IPS DF 6.9 (cell line): ENCODE results near the gene MRPL57.
"Not testable (repeated sequence)": the region's sequence is repeated elsewhere in the genome, so short reads cannot be mapped to it uniquely, and the experiment has no call there.

Experiments used
- DNase-seq: peaks from one replicate; pipeline ENCODE4 v3.0.0-alpha.2; 2013; ENCODE audit warnings: low read depth, low spot score
- H3K27ac ChIP-seq: one replicate; pipeline ENCODE4 v1.5.1; 2013; ENCODE audit warnings: low read length, control low read depth
- H3K27me3 ChIP-seq: 2 replicates; pipeline ENCODE4 v1.6.1; 2013; ENCODE audit warnings: mild to moderate bottlenecking, low read length; ENCODE audit not compliant: control insufficient read depth, insufficient read depth
- H3K36me3 ChIP-seq: 2 replicates; pipeline ENCODE4 v1.6.1; 2013; ENCODE audit warnings: low read length; ENCODE audit not compliant: control insufficient read depth, insufficient read depth
- H3K4me1 ChIP-seq: 2 replicates; pipeline ENCODE4 v1.6.1; 2013; ENCODE audit warnings: low read length; ENCODE audit not compliant: control insufficient read depth, insufficient read depth
- H3K4me3 ChIP-seq: 2 replicates; pipeline ENCODE4 v1.5.1; 2013; ENCODE audit warnings: mild to moderate bottlenecking, low read length
- H3K9me3 ChIP-seq: 2 replicates; pipeline ENCODE4 v1.6.1; 2013; ENCODE audit warnings: low read length, inconsistent platforms; ENCODE audit not compliant: control insufficient read depth, insufficient read depth
- WGBS: extraction: QIAGEN DNeasy Blood & Tissue Kit; methylation state at CpG from one replicate; pipeline ENCODE4 v1.1.7; 2013; ENCODE audit warnings: mixed read lengths, missing lambda C conversion rate; ENCODE audit not compliant: insufficient read length, insufficient coverage; 5-methylcytosine and 5-hydroxymethylcytosine counted together

The MRPL57 gene

DNA sequence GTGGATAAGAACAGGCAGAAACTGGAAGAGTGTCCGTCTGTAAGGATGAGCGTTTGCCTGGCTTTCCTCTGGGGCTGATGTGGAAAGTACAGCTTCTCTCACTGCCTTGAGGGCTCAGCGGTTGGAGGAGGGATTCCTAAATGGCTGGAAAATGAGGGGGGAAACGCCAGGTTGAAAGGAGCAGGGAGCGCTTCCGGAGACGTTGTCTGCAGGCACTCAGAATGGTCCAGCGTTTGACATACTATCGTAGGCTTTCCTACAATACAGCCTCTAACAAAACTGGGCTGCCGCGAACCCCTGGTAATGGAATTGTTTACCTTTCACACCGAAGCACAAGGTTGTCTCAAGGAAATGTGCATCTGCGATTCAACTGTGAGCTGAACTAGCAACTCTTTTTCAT, 39.9 kb downstream of the MRPL57 start:
- Histone ChIP-seq H3K9me3 (no peaks in the 10 kb centered on the region), H3K36me3 (no peaks in the 10 kb centered on the region), H3K27me3 (no peaks in the 10 kb centered on the region), H3K27ac (no peak overlapping the region), H3K4me3 (no peak overlapping the region), H3K4me1 (no peaks in the 10 kb centered on the region)
- no CpG with 5 or more reads among the region's 13 CpGs for WGBS
- no peak for DNase-seq

DNA sequence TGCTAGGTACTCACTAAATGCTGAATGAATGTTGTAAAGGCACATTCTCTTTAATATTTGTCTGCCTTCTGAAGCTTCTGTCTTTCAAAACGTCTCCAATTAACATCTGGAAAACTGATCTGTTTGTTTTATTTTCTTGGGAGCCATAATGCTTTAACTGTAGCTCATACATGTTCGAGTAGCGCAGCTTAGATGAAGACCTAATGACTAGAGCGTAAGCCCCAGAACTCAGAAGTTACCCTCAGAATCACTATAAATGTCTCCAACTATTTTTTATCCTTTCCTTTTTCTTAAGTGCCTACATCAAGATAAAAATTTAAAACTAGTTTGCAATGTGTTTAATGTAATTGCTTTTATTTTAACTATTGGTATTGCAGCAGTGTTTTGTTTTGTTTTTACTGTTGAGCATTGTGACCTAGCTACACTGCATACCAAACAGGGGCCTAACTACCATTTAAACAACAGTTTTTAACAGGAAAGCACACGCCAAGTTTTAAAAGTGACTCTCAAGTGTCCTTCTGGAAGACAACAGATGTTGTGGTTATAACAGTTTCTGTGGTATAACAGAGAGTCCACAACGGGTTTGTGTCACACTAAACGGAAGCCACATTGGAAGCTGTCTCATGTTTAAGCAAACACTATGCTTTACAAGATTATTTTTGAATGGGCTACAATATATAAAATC, 42.0 kb downstream of the MRPL57 start:
- Histone ChIP-seq H3K36me3 (no peaks in the 10 kb centered on the region), H3K4me1 (no peaks in the 10 kb centered on the region), H3K4me3 (no peak overlapping the region), H3K9me3 (no peaks in the 10 kb centered on the region), H3K27ac (no peak overlapping the region), H3K27me3 (no peaks in the 10 kb centered on the region)
- no peak for DNase-seq
- no CpG with 5 or more reads among the region's 7 CpGs for WGBS

DNA sequence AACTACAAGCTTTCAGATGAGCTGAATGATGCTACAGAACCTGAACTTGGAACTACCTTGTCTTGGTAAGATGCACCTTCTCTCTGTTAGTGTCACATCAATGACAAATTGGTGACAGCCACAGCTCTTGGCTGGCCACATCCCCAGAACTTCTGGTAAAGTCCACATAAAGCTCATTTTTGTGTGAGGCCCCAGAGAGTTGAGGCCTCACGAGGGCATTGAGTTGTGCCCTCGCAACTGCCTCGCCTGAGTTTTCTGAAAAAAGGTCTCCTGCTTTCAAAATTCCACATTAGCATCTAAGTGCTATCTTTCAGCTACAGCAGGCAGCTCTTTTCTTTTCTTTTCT, 42.6 kb downstream of the MRPL57 start:
- H3K4me3 ChIP-seq, result no peak overlapping the region
- no peaks in the 10 kb centered on the region for H3K27me3 ChIP-seq
- no peaks in the 10 kb centered on the region for H3K9me3 ChIP-seq
- no peak for DNase-seq
- no CpG with 5 or more reads among the region's 3 CpGs for WGBS
- no peaks in the 10 kb centered on the region for H3K36me3 ChIP-seq
- H3K4me1 ChIP-seq, result no peaks in the 10 kb centered on the region
- H3K27ac ChIP-seq, result no peak overlapping the region

DNA sequence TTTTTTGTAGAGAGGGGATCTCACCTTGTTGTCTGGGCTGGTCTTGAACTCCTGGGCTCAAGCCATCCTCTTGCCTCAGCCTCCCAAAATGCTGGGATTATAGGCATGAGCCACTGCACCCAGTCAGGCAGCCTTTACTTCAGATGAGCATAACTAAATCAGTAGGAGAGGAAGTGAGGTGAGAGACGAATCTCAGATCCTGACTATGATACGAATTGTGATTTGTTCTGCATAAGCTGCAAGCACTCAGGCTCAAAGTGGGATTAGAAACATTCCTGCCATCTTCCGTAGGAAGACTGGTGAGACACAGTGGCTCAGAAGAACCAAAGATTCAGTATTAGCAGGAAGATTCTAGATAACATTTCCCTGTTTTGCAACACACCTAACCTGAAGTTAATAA, 43.3 kb downstream of the MRPL57 start:
- DNase-seq, H3K4me1 ChIP-seq, H3K36me3 ChIP-seq, H3K27ac ChIP-seq, H3K4me3 ChIP-seq, H3K9me3 ChIP-seq, H3K27me3 ChIP-seq: not testable (repeated sequence)
- no CpG with 5 or more reads among the region's 3 CpGs for WGBS

DNA sequence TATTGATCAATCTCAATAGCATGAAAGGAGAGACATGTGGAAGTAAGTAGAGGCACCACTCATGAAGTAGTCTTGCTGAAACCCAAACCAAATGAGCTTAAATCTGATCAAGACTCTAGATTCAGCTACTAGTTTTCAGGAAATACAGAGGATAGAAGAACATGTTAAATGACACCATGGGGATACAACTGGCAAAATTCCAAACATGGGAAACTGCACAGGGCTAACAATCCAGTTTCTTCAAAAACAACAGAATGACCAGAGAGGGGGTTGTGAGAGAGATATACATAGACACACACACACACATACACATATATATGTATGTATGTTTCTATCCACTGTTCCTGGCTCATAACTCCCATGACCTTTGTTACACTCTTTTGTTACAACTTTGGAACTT, 44.8 kb downstream of the MRPL57 start:
- H3K27me3 ChIP-seq, result no peaks in the 10 kb centered on the region
- no peaks in the 10 kb centered on the region for H3K4me1 ChIP-seq
- H3K4me3 ChIP-seq, result no peak overlapping the region
- DNase-seq, result no peak
- H3K27ac ChIP-seq, result no peak overlapping the region
- no peaks in the 10 kb centered on the region for H3K9me3 ChIP-seq
- no peaks in the 10 kb centered on the region for H3K36me3 ChIP-seq

DNA sequence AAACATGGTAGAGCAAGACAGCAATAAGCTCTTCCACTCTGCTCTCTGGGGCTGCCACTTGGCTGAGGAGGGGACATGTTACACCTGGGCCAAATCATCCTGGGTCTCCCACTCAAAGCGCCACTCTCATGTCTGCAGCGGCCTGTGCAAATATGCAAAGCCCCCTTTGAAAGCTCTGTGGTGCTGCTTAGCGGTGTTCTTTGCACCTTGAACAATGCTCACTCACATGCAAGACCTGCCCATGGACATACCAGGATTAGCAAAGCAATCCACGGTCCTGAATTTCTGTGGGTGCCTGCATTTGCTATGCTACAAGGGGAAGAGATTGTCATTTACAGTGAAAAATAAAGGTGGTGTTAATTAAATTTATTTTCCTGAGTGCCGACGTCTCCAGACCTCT, 48.6 kb downstream of the MRPL57 start:
- H3K36me3 ChIP-seq, result no peaks in the 10 kb centered on the region
- no peaks in the 10 kb centered on the region for H3K9me3 ChIP-seq
- no peak overlapping the region for H3K27ac ChIP-seq
- WGBS, result no CpG with 5 or more reads among the region's 6 CpGs
- no peak for DNase-seq
- no peak overlapping the region for H3K4me3 ChIP-seq
- H3K4me1 ChIP-seq, result no peaks in the 10 kb centered on the region
- no peaks in the 10 kb centered on the region for H3K27me3 ChIP-seq

DNA sequence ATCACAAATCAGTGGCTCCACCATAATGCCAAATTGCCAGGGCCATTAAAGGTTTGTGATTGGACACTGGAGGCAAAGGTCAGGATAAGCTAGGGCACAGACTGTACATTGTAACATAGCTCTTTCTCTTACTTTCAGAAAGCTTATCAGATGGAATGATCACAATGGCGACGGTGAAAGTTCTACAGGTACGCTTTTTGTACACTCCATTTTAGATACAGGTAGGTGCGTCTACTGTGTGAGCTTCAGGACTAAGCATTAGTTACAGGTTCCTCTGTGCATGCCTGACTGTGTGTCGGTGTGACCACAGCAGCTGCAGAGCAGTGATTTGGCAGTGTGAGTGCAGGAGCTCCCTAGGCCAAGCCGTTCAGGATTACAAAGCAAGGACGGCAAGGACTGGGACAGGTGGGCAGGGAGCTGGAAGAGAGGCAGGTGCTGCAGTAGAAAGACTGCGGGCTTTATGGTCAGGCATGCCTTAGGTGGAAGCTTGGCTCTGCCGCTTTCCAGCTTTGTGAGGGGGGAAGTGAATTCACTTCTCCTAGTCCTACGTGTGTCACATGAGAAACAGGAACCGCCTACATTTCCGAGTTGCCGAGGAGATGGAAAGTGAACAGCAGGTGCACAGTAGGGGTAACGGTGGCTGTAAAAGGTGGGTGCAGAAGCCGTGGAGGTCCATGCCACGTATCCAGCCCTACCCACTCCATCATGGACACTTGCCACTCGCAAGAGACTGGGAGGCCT, 49.6 kb downstream of the MRPL57 start:
- no CpG with 5 or more reads among the region's 17 CpGs for WGBS
- DNase-seq, result no peak
- H3K27ac ChIP-seq, result no peak overlapping the region
- H3K9me3 ChIP-seq, result no peaks in the 10 kb centered on the region
- no peaks in the 10 kb centered on the region for H3K36me3 ChIP-seq
- no peaks in the 10 kb centered on the region for H3K4me1 ChIP-seq
- no peaks in the 10 kb centered on the region for H3K27me3 ChIP-seq
- no peak overlapping the region for H3K4me3 ChIP-seq

DNA sequence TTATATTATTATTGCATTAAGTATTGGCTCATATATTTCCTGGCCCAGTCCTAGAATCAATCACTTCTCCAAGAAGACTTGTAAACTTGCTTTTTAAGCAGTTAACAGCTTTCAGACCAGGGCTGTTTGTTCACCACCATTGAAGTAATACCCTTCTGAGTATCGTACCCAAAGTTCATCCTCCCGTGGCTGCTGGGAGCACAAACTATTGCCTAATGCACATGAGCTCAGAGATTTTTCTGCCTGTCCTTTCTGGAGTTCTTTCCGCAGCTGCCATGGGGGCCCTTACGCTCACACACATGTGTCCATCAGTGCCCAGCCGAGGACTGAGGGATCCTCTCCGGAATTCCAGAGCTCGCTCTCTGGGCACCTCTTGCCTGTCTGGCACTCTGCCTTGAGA, 51.5 kb downstream of the MRPL57 start:
- H3K36me3 ChIP-seq, result no peaks in the 10 kb centered on the region
- no peak overlapping the region for H3K4me3 ChIP-seq
- H3K4me1 ChIP-seq, result no peaks in the 10 kb centered on the region
- no peak overlapping the region for H3K27ac ChIP-seq
- H3K27me3 ChIP-seq, result no peaks in the 10 kb centered on the region
- no peak for DNase-seq
- no peaks in the 10 kb centered on the region for H3K9me3 ChIP-seq
- WGBS, result no CpG with 5 or more reads among the region's 7 CpGs
